Measurements from ENCODE around the gene TIGD4.

TIGD4 gene

GRCh38 chr4:152805071-152805650 is 25.6 kb upstream of the TIGD4 start:
- Mint-ChIP-seq H3K9me3 (peaks cover 10% of the 10 kb centered on the region), H3K36me3 (ENCODE audit: low read depth) (peaks cover 16% of the 10 kb centered on the region), H3K4me1 (ENCODE audit: low read depth) (peaks cover 24% of the 10 kb centered on the region), H3K4me3 (no peak overlapping the region), H3K27ac (no peak overlapping the region), H3K27me3 (ENCODE audit: low read depth) (no peaks in the 10 kb centered on the region)
- DNase-seq (ENCODE audit: low spot score), result no peak

DNA sequence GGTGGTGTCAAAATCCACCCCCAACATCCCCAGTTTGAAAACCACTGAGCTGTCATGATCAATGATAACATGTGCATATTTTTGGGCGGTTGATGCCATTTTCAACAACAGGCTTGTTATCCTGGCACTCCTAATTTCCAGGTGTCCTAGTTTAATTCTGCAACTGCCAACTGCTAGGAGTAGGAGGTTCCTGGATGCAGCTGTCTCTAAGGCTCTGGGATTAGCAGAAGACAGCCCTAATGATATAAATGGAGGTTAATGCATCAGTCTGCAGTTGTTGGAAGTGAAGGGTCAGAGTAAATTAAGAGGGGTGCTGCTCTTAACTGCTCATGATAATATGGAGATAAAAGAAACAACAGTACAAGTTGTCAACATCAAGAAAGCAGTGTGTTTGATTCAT is 24.0 kb upstream of the TIGD4 start:
- no peak overlapping the region for H3K27ac Mint-ChIP-seq
- H3K36me3 Mint-ChIP-seq (ENCODE audit: low read depth), result peaks cover 9% of the 10 kb centered on the region
- H3K27me3 Mint-ChIP-seq (ENCODE audit: low read depth), result no peaks in the 10 kb centered on the region
- peaks cover 8% of the 10 kb centered on the region for H3K9me3 Mint-ChIP-seq
- H3K4me1 Mint-ChIP-seq (ENCODE audit: low read depth), result peaks cover 24% of the 10 kb centered on the region
- no peak overlapping the region for H3K4me3 Mint-ChIP-seq
- no peak for DNase-seq (ENCODE audit: low spot score)

- no peak for DNase-seq (ENCODE audit: low spot score)
These were observed 16.4 kb upstream of the TIGD4 start for GRCh38 chr4:152795891-152796290.

DNA sequence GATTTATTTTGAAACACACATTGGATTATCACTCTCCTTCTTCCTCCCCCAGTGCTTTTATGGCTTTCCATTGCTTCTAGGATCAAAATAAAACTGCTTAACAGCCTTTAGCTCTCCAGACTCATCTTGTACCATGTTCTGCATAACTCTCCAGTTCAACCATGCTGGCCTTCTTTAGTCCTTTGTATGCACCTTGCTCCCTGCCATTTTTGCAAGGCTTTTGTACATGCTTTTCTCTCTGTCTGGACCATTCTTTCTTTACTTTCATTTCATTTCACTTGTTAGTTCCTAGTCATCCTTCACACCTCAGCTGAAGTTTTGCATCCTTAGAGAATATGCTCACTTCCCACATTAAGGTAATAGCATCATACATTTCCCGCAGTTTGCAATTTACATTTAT is 7.1 kb upstream of the TIGD4 start:
- Mint-ChIP-seq H3K36me3 (ENCODE audit: low read depth) (peaks cover 8% of the 10 kb centered on the region), H3K4me3 (peak overlapping the region; percentile 64), H3K27me3 (ENCODE audit: low read depth) (no peaks in the 10 kb centered on the region), H3K9me3 (no peaks in the 10 kb centered on the region), H3K27ac (peak overlapping the region; percentile 45), H3K4me1 (ENCODE audit: low read depth) (peaks cover 25% of the 10 kb centered on the region)
- DNase-seq (ENCODE audit: low spot score), result no peak

More at GRCh38 chr4:152795891-152796290, 16.4 kb upstream of the TIGD4 start:
- Mint-ChIP-seq H3K4me1 (ENCODE audit: low read depth) (peaks cover 2% of the 10 kb centered on the region), H3K4me3 (no peak overlapping the region), H3K27ac (no peak overlapping the region), H3K27me3 (ENCODE audit: low read depth) (no peaks in the 10 kb centered on the region), H3K36me3 (ENCODE audit: low read depth) (no peaks in the 10 kb centered on the region), H3K9me3 (no peaks in the 10 kb centered on the region)

- Mint-ChIP-seq H3K27ac (peak overlapping the region; percentile 45), H3K27me3 (ENCODE audit: low read depth) (no peaks in the 10 kb centered on the region), H3K4me3 (peak overlapping the region; percentile 64), H3K36me3 (ENCODE audit: low read depth) (peaks cover 8% of the 10 kb centered on the region), H3K9me3 (no peaks in the 10 kb centered on the region), H3K4me1 (ENCODE audit: low read depth) (peaks cover 28% of the 10 kb centered on the region)
- no peak for DNase-seq (ENCODE audit: low spot score)
These were observed 6.4 kb upstream of the TIGD4 start for GRCh38 chr4:152785639-152786615.

- H3K4me3 Mint-ChIP-seq, result no peak overlapping the region
- peaks cover 34% of the 10 kb centered on the region for H3K4me1 Mint-ChIP-seq (ENCODE audit: low read depth)
- H3K27ac Mint-ChIP-seq, result no peak overlapping the region
- H3K36me3 Mint-ChIP-seq (ENCODE audit: low read depth), result peaks cover 10% of the 10 kb centered on the region
- H3K27me3 Mint-ChIP-seq (ENCODE audit: low read depth), result no peaks in the 10 kb centered on the region
- no peaks in the 10 kb centered on the region for H3K9me3 Mint-ChIP-seq
- DNase-seq (ENCODE audit: low spot score), result no peak
These were observed 5.2 kb upstream of the TIGD4 start for GRCh38 chr4:152784490-152785350.

GRCh38 chr4:152780267-152780778 is 793 bp upstream of the TIGD4 start:
- Mint-ChIP-seq H3K27ac (peak overlapping the region; percentile 90), H3K4me1 (ENCODE audit: low read depth) (peaks cover 36% of the 10 kb centered on the region)

GRCh38 chr4:152778656-152779512 is 646 bp downstream of the TIGD4 start:
- Mint-ChIP-seq H3K36me3 (ENCODE audit: low read depth) (peaks cover 2% of the 10 kb centered on the region), H3K4me3 (peak overlapping the region; percentile 100), H3K4me1 (ENCODE audit: low read depth) (peaks cover 35% of the 10 kb centered on the region), H3K9me3 (no peaks in the 10 kb centered on the region), H3K27me3 (ENCODE audit: low read depth) (peaks cover 20% of the 10 kb centered on the region), H3K27ac (peak overlapping the region; percentile 90)
- DNase-seq (ENCODE audit: low spot score), result peak; percentile 7

More at GRCh38 chr4:152780267-152780778, 793 bp upstream of the TIGD4 start:
- DNase-seq (ENCODE audit: low spot score), result no peak
- Mint-ChIP-seq H3K9me3 (no peaks in the 10 kb centered on the region), H3K4me3 (peak overlapping the region; percentile 100), H3K27me3 (ENCODE audit: low read depth) (peaks cover 20% of the 10 kb centered on the region), H3K36me3 (ENCODE audit: low read depth) (peaks cover 6% of the 10 kb centered on the region)

DNA sequence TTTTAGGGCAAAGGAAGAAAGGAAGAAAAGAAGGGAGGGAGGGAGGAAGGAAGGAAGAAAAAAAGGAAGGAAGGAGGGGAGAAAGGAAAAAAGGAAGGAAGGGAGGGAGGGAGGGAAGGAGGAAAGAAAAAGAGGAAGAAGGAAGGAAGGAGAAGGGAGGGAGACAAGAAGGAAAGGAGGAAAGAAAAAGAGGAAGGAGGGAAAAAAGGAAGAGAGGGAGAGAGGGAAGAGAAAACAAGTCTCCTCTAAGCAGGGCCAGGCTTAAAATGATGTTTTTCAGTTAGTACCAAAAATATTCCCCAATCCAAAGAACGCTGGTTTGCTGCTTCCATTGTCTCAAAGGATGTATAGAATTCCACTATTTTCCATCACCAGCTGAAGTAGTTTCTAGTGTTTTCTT is 2.0 kb downstream of the TIGD4 start:
- DNase-seq (ENCODE audit: low spot score), result no peak
- Mint-ChIP-seq H3K27ac (no peak overlapping the region), H3K36me3 (ENCODE audit: low read depth) (peaks cover 2% of the 10 kb centered on the region), H3K4me3 (no peak overlapping the region), H3K4me1 (ENCODE audit: low read depth) (peaks cover 35% of the 10 kb centered on the region), H3K27me3 (ENCODE audit: low read depth) (peaks cover 20% of the 10 kb centered on the region), H3K9me3 (no peaks in the 10 kb centered on the region)

DNA sequence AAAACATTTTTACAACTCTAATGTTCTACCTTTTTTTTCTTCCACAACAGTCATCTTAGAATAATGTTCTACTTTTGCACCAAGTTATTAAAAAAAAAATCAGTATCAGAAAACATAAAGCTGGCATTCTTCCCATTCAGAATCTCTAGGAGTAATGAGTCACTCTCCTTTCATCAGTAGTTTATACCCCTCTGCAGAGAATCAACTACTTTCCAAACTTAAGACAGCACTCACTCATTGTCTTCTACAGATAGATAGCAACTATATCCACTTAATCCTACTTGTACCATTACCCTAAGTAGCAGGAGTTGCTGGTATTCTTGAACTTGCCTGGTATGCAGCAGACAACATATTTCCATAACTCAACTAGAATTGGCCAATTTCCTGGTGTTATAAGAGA is 3.2 kb downstream of the TIGD4 start:
- peaks cover 32% of the 10 kb centered on the region for H3K4me1 Mint-ChIP-seq (ENCODE audit: low read depth)
- no peak overlapping the region for H3K27ac Mint-ChIP-seq
- H3K27me3 Mint-ChIP-seq (ENCODE audit: low read depth), result peaks cover 20% of the 10 kb centered on the region
- no peak for DNase-seq (ENCODE audit: low spot score)
- peaks cover 2% of the 10 kb centered on the region for H3K36me3 Mint-ChIP-seq (ENCODE audit: low read depth)
- H3K4me3 Mint-ChIP-seq, result no peak overlapping the region
- no peaks in the 10 kb centered on the region for H3K9me3 Mint-ChIP-seq

DNA sequence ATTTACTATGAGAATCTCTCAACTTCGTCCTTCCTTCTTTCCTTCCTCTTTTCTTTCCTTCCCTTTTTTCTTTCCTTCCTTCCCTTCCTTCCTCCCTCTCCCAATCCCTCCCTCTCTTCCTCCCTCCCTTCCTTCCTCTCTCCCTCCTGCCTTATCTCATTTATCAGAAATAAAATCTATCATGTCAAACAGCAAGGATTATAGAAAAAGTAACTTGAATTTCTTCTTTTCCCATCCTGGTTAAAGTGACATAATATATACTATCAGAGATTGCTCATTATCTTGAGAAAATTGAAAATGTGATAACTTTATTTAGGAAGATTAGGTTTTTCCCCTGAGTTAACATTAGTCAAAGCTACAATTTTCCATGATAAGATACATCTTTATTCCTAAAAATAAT is 5.6 kb downstream of the TIGD4 start:
- Mint-ChIP-seq H3K27ac (no peak overlapping the region), H3K4me3 (no peak overlapping the region), H3K4me1 (ENCODE audit: low read depth) (peaks cover 28% of the 10 kb centered on the region), H3K27me3 (ENCODE audit: low read depth) (peaks cover 23% of the 10 kb centered on the region), H3K36me3 (ENCODE audit: low read depth) (no peaks in the 10 kb centered on the region), H3K9me3 (no peaks in the 10 kb centered on the region)
- no peak for DNase-seq (ENCODE audit: low spot score)

GRCh38 chr4:152773339-152773738 is 6.2 kb downstream of the TIGD4 start:
- H3K4me3 Mint-ChIP-seq, result no peak overlapping the region

More at GRCh38 chr4:152773339-152773738, 6.2 kb downstream of the TIGD4 start:
- Mint-ChIP-seq H3K9me3 (no peaks in the 10 kb centered on the region), H3K4me1 (ENCODE audit: low read depth) (peaks cover 23% of the 10 kb centered on the region), H3K27me3 (ENCODE audit: low read depth) (peaks cover 23% of the 10 kb centered on the region), H3K27ac (no peak overlapping the region), H3K36me3 (ENCODE audit: low read depth) (no peaks in the 10 kb centered on the region)
- DNase-seq (ENCODE audit: low spot score), result no peak

Data from T-helper 2 cell treated with Interferon-gamma antibody and Interleukin-4, amounts not matched to agents 5 μg/mL and 100 μg/mL, for 36 hours (primary cell).